PC-3 (cell line): Measurements from ENCODE around the gene COL6A2.

Experiments
- EZH2 ChIP-seq: fragments of 300-600 bp; sonication (generic); IDR thresholded peaks from one replicate; pipeline ENCODE4 v1.6.1; 2017; ENCODE audit warnings: antibody characterized with exemption, mild to moderate bottlenecking, low read length; ENCODE audit not compliant: unreplicated experiment
- TF ChIP-seq, protein P1 (sequence below): fragments of 300-600 bp; sonication (generic); conservative IDR thresholded peaks from 2 replicates; pipeline ENCODE4 v1.5.1; 2017; ENCODE audit warnings: antibody characterized with exemption, low read depth, mild to moderate bottlenecking, low read length

DNA sequence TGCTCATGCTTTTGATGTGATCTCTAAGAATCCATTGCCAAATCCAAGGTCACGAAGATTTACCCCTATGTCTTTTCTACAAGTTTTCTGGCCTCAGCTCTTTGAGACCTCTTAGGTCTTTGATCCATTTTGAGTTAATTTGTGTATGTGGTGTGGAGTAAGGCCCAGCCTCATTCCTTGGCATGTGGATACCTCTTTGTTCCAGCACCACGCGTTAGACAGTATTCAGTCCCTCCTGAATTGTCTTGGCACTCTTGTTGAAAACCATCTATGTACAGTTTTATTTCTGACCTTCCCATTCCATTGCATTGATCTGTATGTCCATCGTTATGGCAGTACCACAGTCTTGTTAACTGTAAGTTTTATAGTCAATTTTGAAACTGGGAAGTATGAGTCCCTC is 65.5 kb downstream of the COL6A2 start:
- TF ChIP-seq, protein P1, sequence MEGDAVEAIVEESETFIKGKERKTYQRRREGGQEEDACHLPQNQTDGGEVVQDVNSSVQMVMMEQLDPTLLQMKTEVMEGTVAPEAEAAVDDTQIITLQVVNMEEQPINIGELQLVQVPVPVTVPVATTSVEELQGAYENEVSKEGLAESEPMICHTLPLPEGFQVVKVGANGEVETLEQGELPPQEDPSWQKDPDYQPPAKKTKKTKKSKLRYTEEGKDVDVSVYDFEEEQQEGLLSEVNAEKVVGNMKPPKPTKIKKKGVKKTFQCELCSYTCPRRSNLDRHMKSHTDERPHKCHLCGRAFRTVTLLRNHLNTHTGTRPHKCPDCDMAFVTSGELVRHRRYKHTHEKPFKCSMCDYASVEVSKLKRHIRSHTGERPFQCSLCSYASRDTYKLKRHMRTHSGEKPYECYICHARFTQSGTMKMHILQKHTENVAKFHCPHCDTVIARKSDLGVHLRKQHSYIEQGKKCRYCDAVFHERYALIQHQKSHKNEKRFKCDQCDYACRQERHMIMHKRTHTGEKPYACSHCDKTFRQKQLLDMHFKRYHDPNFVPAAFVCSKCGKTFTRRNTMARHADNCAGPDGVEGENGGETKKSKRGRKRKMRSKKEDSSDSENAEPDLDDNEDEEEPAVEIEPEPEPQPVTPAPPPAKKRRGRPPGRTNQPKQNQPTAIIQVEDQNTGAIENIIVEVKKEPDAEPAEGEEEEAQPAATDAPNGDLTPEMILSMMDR, result no peak
- no peak for TF ChIP-seq EZH2
